ENCODE data around the gene UBE2U. TPM values are rescaled to one million over a fixed set of nuclear protein-coding genes. Genes with fewer than 3 reads are reported as not detected.

UBE2U gene
- total and polyA plus RNA-seq, 2 of the 8 experiments (the other 6 are each of a cell fraction or from before 2014, with no cell fraction given) = not detected

DNA sequence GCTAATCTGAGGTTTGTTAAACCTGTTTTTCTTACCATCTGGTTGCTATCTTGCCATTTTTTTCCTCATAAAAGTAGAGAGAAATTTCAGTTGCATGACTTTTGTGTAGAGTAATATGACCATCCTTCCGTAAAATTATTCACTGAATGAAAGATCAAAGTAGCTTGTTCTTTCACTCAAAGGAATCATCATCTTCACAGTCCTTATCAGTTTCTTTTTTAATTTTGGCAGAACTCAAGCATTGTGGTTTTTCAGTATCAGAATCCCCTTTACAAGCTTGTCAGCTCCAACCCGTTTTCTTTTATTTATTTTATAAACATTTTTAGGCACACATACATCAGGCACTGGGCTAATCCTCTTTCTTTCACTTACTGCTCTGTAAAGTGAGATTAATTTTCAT lies 91.7 kb downstream of the UBE2U start (continued):
- TF ChIP-seq KDM1A (IDR thresholded peaks at IDR 0.05; ENCODE audit: borderline replicate concordance, low read length) = no peak
- no peak for TF ChIP-seq HDAC2 (IDR thresholded peaks at IDR 0.05; ENCODE audit: borderline replicate concordance in 1 of 2, low read depth in 2 of 2, low read length in 2 of 2)
- TF ChIP-seq CBX8 (IDR thresholded peaks at IDR 0.05; ENCODE audit: borderline replicate concordance, low read depth, low read length) = no peak
- no peak for TF ChIP-seq MAFK (IDR thresholded peaks at IDR 0.05; ENCODE audit: low read depth, low read length)
- no peak for TF ChIP-seq TCF12 (IDR thresholded peaks at IDR 0.05; ENCODE audit: low read depth, low read length)
- TF ChIP-seq RFX5 (IDR thresholded peaks at IDR 0.05; ENCODE audit: borderline replicate concordance, low read depth, low read length) = no peak
- no peak for TF ChIP-seq GABPA (IDR thresholded peaks at IDR 0.05; ENCODE audit: borderline replicate concordance, insufficient read depth, low read length)
